Measurements from ENCODE around the gene ST6GALNAC4.

- TF ChIP-seq CTCF (IDR thresholded peaks at IDR 0.05) = no peak
- TF ChIP-seq POLR2AphosphoS5 (IDR thresholded peaks at IDR 0.05) = peak; percentile 23 to 83
- no peak for TF ChIP-seq EP300 (IDR thresholded peaks at IDR 0.05)
Observed at GRCh38 chr9:127916720-127917581, at the start of gene ST6GALNAC4.

Measured in esophagus muscularis mucosa (tissue), 4 donors.